SJSA1 (cell line): Measurements from ENCODE around the gene CACNA2D3. TPM values are rescaled to one million over a fixed set of nuclear protein-coding genes. Genes with fewer than 3 reads are reported as not detected.

Experiments
- DNase-seq, 2 experiments: peaks; one replicate each; pipeline ENCODE4 v3.0.0-alpha.2; 2015 to 2020; ENCODE audit warnings: low spot score in 2 of 2, low read depth in 1 of 2
- H3K27ac ChIP-seq: fragments of 250-450 bp; sonication (Bioruptor Pico); 2 replicates; pipeline ENCODE4 v1.5.1; 2020; ENCODE audit warnings: mild to moderate bottlenecking, moderate library complexity
- H3K27me3 ChIP-seq: fragments of 250-450 bp; sonication (Bioruptor Pico); replicated peaks from 2 replicates; pipeline ENCODE4 v1.5.1; 2020; ENCODE audit warnings: mild to moderate bottlenecking, moderate library complexity
- H3K36me3 ChIP-seq: fragments of 250-450 bp; sonication (Bioruptor Pico); 2 replicates; pipeline ENCODE4 v1.5.1; 2020; ENCODE audit warnings: mild to moderate bottlenecking
- H3K4me1 ChIP-seq: fragments of 250-450 bp; sonication (Bioruptor Pico); replicated peaks from 2 replicates; pipeline ENCODE4 v1.6.1; 2021; ENCODE audit warnings: mild to moderate bottlenecking
- H3K4me3 ChIP-seq: fragments of 250-450 bp; sonication (Bioruptor Pico); 2 replicates; pipeline ENCODE4 v1.5.1; 2020; ENCODE audit warnings: mild to moderate bottlenecking
- H3K9me3 ChIP-seq: fragments of 250-450 bp; sonication (Bioruptor Pico); replicated peaks from 2 replicates; pipeline ENCODE4 v1.5.1; 2020; ENCODE audit warnings: mild to moderate bottlenecking
- total RNA-seq: library from RNA; depleted of rRNA; stranded (reverse); fragments of >200 nt; shearing (Covaris generic); gene quantifications from 2 replicates; pipeline ENCODE4 v1.2.3, GENCODE V29; 2014

The CACNA2D3 gene
- total RNA-seq, 1 experiment from 2014 or later = not detected

GRCh38 chr3:54515441-54516213, 393.3 kb downstream of the CACNA2D3 start:
- DNase-seq = no peak
- Histone ChIP-seq H3K4me1 (no peaks in the 10 kb centered on the region), H3K4me3 (no peak overlapping the region), H3K9me3 (no peaks in the 10 kb centered on the region), H3K27ac (no peak overlapping the region), H3K27me3 (no peaks in the 10 kb centered on the region), H3K36me3 (no peaks in the 10 kb centered on the region)

GRCh38 chr3:54517424-54517823, 395.1 kb downstream of the CACNA2D3 start:
- H3K36me3 ChIP-seq = no peaks in the 10 kb centered on the region
- H3K27ac ChIP-seq = no peak overlapping the region
- no peaks in the 10 kb centered on the region for H3K27me3 ChIP-seq
- H3K9me3 ChIP-seq = no peaks in the 10 kb centered on the region
- no peaks in the 10 kb centered on the region for H3K4me1 ChIP-seq
- no peak for DNase-seq
- no peak overlapping the region for H3K4me3 ChIP-seq

GRCh38 chr3:54518011-54518675, 395.8 kb downstream of the CACNA2D3 start:
- DNase-seq = no peak
- Histone ChIP-seq H3K36me3 (no peaks in the 10 kb centered on the region), H3K9me3 (no peaks in the 10 kb centered on the region), H3K27me3 (no peaks in the 10 kb centered on the region), H3K4me3 (no peak overlapping the region), H3K27ac (no peak overlapping the region), H3K4me1 (no peaks in the 10 kb centered on the region)

- H3K27me3 ChIP-seq = no peaks in the 10 kb centered on the region
- no peaks in the 10 kb centered on the region for H3K9me3 ChIP-seq
- no peak for DNase-seq
- H3K4me3 ChIP-seq = no peak overlapping the region
- no peak overlapping the region for H3K27ac ChIP-seq
- H3K4me1 ChIP-seq = no peaks in the 10 kb centered on the region
- no peaks in the 10 kb centered on the region for H3K36me3 ChIP-seq
These were observed 397.1 kb downstream of the CACNA2D3 start for GRCh38 chr3:54519493-54519892.

GRCh38 chr3:54520060-54520459, 397.7 kb downstream of the CACNA2D3 start:
- H3K4me3 ChIP-seq = no peak overlapping the region
- no peaks in the 10 kb centered on the region for H3K27me3 ChIP-seq
- no peaks in the 10 kb centered on the region for H3K36me3 ChIP-seq
- no peak overlapping the region for H3K27ac ChIP-seq
- no peaks in the 10 kb centered on the region for H3K4me1 ChIP-seq
- DNase-seq = no peak
- no peaks in the 10 kb centered on the region for H3K9me3 ChIP-seq

- H3K9me3 ChIP-seq = no peaks in the 10 kb centered on the region
- H3K4me3 ChIP-seq = no peak overlapping the region
- no peaks in the 10 kb centered on the region for H3K4me1 ChIP-seq
- no peak overlapping the region for H3K27ac ChIP-seq
- no peak for DNase-seq
- no peaks in the 10 kb centered on the region for H3K27me3 ChIP-seq
- H3K36me3 ChIP-seq = no peaks in the 10 kb centered on the region
These were observed 405.2 kb downstream of the CACNA2D3 start for GRCh38 chr3:54527521-54527920.

GRCh38 chr3:54527953-54528352, 405.6 kb downstream of the CACNA2D3 start:
- Histone ChIP-seq H3K4me3 (no peak overlapping the region), H3K27ac (no peak overlapping the region), H3K27me3 (no peaks in the 10 kb centered on the region), H3K4me1 (no peaks in the 10 kb centered on the region), H3K36me3 (no peaks in the 10 kb centered on the region), H3K9me3 (no peaks in the 10 kb centered on the region)
- DNase-seq = no peak

- H3K9me3 ChIP-seq = no peaks in the 10 kb centered on the region
- DNase-seq = no peak
- no peak overlapping the region for H3K27ac ChIP-seq
- no peaks in the 10 kb centered on the region for H3K36me3 ChIP-seq
- H3K4me1 ChIP-seq = no peaks in the 10 kb centered on the region
- H3K27me3 ChIP-seq = no peaks in the 10 kb centered on the region
- H3K4me3 ChIP-seq = no peak overlapping the region
These were observed 406.3 kb downstream of the CACNA2D3 start for GRCh38 chr3:54528668-54529067.

GRCh38 chr3:54530091-54530490, 407.7 kb downstream of the CACNA2D3 start:
- no peaks in the 10 kb centered on the region for H3K36me3 ChIP-seq
- H3K4me3 ChIP-seq = no peak overlapping the region
- H3K27ac ChIP-seq = no peak overlapping the region
- H3K4me1 ChIP-seq = no peaks in the 10 kb centered on the region
- H3K9me3 ChIP-seq = no peaks in the 10 kb centered on the region
- no peaks in the 10 kb centered on the region for H3K27me3 ChIP-seq
- no peak for DNase-seq

- Histone ChIP-seq H3K27ac (no peak overlapping the region), H3K4me1 (no peaks in the 10 kb centered on the region), H3K9me3 (no peaks in the 10 kb centered on the region), H3K36me3 (no peaks in the 10 kb centered on the region), H3K27me3 (no peaks in the 10 kb centered on the region), H3K4me3 (no peak overlapping the region)
- no peak for DNase-seq
These were observed 408.6 kb downstream of the CACNA2D3 start for GRCh38 chr3:54530944-54531343.

GRCh38 chr3:54531741-54532140, 409.4 kb downstream of the CACNA2D3 start:
- H3K4me1 ChIP-seq = no peaks in the 10 kb centered on the region
- no peak for DNase-seq
- H3K4me3 ChIP-seq = no peak overlapping the region
- H3K36me3 ChIP-seq = no peaks in the 10 kb centered on the region
- no peak overlapping the region for H3K27ac ChIP-seq
- no peaks in the 10 kb centered on the region for H3K27me3 ChIP-seq
- no peaks in the 10 kb centered on the region for H3K9me3 ChIP-seq

- H3K9me3 ChIP-seq = no peaks in the 10 kb centered on the region
- no peaks in the 10 kb centered on the region for H3K36me3 ChIP-seq
- no peaks in the 10 kb centered on the region for H3K27me3 ChIP-seq
- H3K4me3 ChIP-seq = no peak overlapping the region
- H3K4me1 ChIP-seq = no peaks in the 10 kb centered on the region
- H3K27ac ChIP-seq = no peak overlapping the region
- no peak for DNase-seq
These were observed 411.5 kb downstream of the CACNA2D3 start for GRCh38 chr3:54533856-54534255.

GRCh38 chr3:54535619-54536018, 413.3 kb downstream of the CACNA2D3 start:
- no peak for DNase-seq
- no peaks in the 10 kb centered on the region for H3K9me3 ChIP-seq
- H3K4me1 ChIP-seq = no peaks in the 10 kb centered on the region
- H3K36me3 ChIP-seq = no peaks in the 10 kb centered on the region
- H3K4me3 ChIP-seq = no peak overlapping the region
- no peaks in the 10 kb centered on the region for H3K27me3 ChIP-seq
- no peak overlapping the region for H3K27ac ChIP-seq

GRCh38 chr3:54536450-54536849, 414.1 kb downstream of the CACNA2D3 start:
- H3K4me1 ChIP-seq = no peaks in the 10 kb centered on the region
- H3K27ac ChIP-seq = no peak overlapping the region
- H3K4me3 ChIP-seq = no peak overlapping the region
- H3K36me3 ChIP-seq = no peaks in the 10 kb centered on the region
- no peaks in the 10 kb centered on the region for H3K9me3 ChIP-seq
- no peaks in the 10 kb centered on the region for H3K27me3 ChIP-seq
- no peak for DNase-seq
